Motor neuron (in vitro differentiated cells): ENCODE results near the gene C3orf20. TPM values are rescaled to one million over a fixed set of nuclear protein-coding genes. Genes with fewer than 3 reads are reported as not detected.
"Not testable (repeated sequence)": the region's sequence is repeated elsewhere in the genome, so short reads cannot be mapped to it uniquely, and the experiment has no call there.

Experiments
- ATAC-seq, 8 experiments: fragments of 200-7000 bp; cut with Tn5 transposase; replicated peaks in 6 of 8; 2 replicates each; pipeline ENCODE4 v1.8.0; 2021; ENCODE audit warnings: mild to moderate bottlenecking in 8 of 8, moderate library complexity in 8 of 8
- H3K27ac ChIP-seq, 2 donors: fragments of 250-450 bp; sonication (Bioruptor Pico); 2 replicates each; pipeline ENCODE4 v1.9.0; 2021; ENCODE audit warnings: antibody characterized with exemption in 2 of 2, mild to moderate bottlenecking in 2 of 2, moderate library complexity in 1 of 2
- H3K4me1 ChIP-seq, 2 donors: fragments of 250-450 bp; sonication (Bioruptor Pico); replicated peaks in 1 of 2; 2 replicates each; pipeline ENCODE4 v1.6.1; 2021; ENCODE audit warnings: antibody characterized with exemption in 2 of 2, mild to moderate bottlenecking in 2 of 2, moderate library complexity in 1 of 2
- H3K4me3 ChIP-seq, 5 donors: fragments of 250-450 bp; sonication (Bioruptor Pico); 2 replicates each; pipeline ENCODE4 v1.9.0; 2021; ENCODE audit warnings: antibody characterized with exemption in 5 of 5, mild to moderate bottlenecking in 5 of 5, moderate library complexity in 4 of 5
- WGBS, 10 experiments: fragments of 450-650 bp; shearing (Covaris generic); methylation state at CpG; one replicate each; pipeline ENCODE4 v1.0.0; 2022; 5-methylcytosine and 5-hydroxymethylcytosine counted together
- in situ Hi-C, 9 experiments: fragments of 400-800 bp; cut with MboI; loops; one replicate each; pipeline ENCODE4 v1.15.0; 2021; ENCODE audit warnings: low sequenced_read_pairs in 9 of 9, low pct_unique_long_range_greater_than_20kb in 2 of 9; ENCODE audit not compliant: unreplicated experiment in 9 of 9
- total RNA-seq, 8 experiments: library from RNA; unstranded; fragments of 300-600 nt; gene quantifications; 2 replicates each; pipeline versions ENCODE4 v1.2.3 to v1.2.4, GENCODE V29; 2022

C3orf20 gene
- total RNA-seq, 8 experiments from 2014 or later = 0.09 to 0.43 (median 0.21) TPM; not detected in 3

DNA sequence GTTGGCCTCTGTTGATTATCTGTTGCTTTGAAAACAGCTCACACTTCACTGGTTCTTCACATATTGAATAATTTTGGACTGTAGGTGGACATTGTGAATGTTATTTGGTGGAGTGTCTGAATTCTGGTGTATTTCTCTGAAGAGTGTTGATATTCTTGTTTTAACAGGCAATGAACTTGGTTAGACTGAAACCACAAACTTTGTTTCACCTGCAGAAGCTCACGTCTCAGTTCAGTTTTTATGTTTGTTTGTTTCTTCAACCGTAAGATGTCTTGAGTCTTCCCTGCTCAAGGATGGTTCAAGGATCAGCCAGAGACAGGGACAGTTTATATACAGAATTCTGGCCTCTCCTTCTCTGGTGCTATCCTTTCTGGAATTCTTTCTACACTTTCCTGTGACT is 43.6 kb downstream of the C3orf20 start:
- H3K27ac ChIP-seq = no peak overlapping the region
- no peak overlapping the region for H3K4me3 ChIP-seq
- 73 to 100% (median 86%) methylated on average over 1 to 2 of the region's 2 CpGs; no CpG with 5 or more reads in 4 of the 10 experiments for WGBS, 10 experiments
- ATAC-seq = no peak
- no peaks in the 10 kb centered on the region for H3K4me1 ChIP-seq
- in situ Hi-C loops = no loop called here

DNA sequence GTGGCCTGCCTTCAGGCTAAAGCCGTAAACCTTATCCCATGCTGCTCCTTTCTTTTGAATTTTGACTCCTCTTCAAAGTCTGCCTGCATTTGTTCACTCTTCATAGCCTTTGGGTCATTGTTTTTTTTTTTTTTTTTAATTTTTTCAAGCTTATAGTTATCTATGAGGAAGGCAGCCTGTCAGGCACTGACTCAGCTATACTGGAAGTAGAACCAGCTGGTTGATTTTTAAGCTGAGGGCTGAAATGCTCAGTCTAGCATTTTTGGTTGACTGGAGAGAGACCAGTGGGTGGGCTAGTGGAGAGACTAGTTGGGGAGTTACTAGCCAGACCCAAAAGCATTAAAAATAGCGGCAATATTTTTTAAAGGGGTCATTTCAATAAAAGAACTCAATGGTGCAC is 44.1 kb downstream of the C3orf20 start:
- no peaks in the 10 kb centered on the region for H3K4me1 ChIP-seq
- WGBS, 10 experiments = 21 to 100% (median 71%) methylated on average over 1 to 2 of the region's 2 CpGs; no CpG with 5 or more reads in 2 of the 10 experiments
- ATAC-seq = no peak
- H3K27ac ChIP-seq = no peak overlapping the region
- in situ Hi-C loops = no loop called here
- H3K4me3 ChIP-seq = no peak overlapping the region

DNA sequence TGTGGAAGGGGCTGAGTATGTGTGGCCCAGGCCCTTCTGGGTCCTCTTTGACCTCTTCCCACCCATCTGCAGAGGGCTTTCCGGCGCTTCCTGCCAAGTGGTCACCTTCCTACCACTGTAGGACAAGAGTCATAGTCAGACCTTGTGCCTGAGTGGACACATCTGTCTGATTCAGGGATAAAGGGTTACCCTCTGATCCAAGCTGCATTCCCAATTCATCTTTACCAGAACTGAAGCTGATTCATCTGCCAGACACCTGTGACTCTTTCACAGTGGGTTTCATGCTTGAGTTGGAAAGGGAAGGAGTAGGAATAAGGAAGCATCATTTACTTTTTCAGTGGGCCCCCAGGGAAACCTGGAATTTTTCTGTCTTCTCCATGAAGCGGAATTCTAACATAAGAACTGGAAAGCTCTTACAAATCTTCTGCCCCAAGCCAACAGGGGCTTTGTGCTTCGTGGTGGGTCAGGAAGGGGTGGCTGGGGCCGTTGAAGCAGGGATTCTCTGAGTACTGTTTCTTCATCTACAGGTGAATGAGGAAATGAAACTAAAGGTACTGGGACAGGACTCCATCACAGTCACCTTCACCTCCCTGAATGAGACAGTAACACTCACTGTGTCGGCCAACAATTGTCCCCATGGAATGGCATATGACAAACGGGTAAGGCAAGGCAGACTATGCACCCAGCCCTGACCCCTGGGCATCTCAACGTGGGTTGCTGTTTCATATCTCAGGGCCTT is 46.4 kb downstream of the C3orf20 start:
- WGBS, 10 experiments = 36 to 100% (median 65%) methylated on average over 1 to 7 of the region's 8 CpGs; no CpG with 5 or more reads in 2 of the 10 experiments
- ATAC-seq = no peak
- in situ Hi-C loops = no loop called here
- Histone ChIP-seq H3K4me3 (no peak overlapping the region), H3K27ac (no peak overlapping the region), H3K4me1 (peaks cover 0 to 9% of the 10 kb centered on the region in 2 donors)

DNA sequence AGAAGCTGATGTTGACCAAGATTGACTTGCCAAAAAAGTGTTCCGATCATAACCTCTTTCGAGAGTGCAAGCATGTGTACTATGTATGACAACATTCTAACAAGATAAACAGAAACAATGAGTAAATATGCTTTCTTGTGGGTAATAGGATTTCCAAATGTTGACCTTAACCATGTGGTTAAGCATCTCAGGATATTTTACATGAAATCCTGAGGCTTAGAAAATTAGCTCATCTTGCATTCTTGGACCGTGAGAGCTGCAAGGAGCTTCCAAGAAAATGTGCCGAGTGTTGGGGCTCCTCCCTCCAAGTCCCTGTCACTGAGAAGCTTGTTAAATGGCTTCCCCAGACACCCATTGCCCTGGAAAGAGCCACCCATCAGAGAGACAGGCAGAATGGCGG is 50.1 kb downstream of the C3orf20 start:
- in situ Hi-C loops = no loop called here
- WGBS, 10 experiments = 0 to 100% (median 64%) methylated on average over 1 to 4 of the region's 5 CpGs; no CpG with 5 or more reads in 2 of the 10 experiments
- Histone ChIP-seq H3K4me1 (peaks cover 0 to 9% of the 10 kb centered on the region in 2 donors), H3K4me3 (no peak overlapping the region), H3K27ac (no peak overlapping the region)
- ATAC-seq = peak in 3 of 8 experiments; percentile 58 to 96 (median 95)

DNA sequence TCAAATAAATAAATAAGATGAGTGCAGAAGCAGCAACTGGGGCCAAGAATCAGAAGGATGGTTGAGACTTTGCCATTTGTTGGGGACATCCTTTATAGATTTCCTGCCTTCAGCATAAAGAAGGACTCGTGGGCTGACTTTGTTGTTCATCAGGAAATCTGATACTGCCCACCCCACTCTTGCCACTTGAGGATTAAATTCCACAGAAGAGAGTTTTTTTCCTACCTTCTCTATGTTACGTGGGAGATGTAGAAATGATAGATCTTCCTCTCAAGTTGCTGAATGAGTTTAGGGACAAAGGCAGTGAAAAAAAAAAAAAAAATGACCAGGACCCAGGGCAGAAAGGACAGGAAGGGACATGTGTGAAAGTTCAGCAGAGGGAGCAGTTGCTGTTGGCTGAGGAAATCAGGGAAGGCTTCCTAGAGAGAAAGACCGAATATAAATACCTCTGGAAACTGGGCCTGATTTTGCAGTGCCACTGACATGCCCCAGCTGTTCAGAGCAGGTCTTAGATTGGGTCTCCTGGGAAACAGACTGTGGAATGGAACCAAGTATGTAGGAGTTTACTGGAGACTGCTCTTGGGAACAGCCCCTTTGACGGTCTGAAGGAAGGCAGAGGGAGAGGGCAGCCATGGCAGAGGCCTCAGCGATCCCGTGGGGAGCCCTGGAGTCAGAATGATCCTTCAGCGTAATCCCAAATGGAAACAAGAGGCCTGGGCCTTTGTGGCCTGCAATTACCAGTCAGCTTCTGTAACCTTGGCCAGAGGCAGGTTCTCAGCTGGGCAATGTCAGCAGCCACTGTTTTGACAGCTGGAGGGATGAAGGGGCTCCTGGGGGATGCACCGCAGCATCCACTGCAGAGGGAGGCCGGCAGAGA is 50.9 kb downstream of the C3orf20 start:
- peak in 4 of 8 experiments; percentile 28 to 98 (median 63) for ATAC-seq
- H3K4me3 ChIP-seq = no peak overlapping the region
- H3K4me1 ChIP-seq = peaks cover 0 to 9% of the 10 kb centered on the region in 2 donors
- 48 to 90% (median 63%) methylated on average over 1 to 8 of the region's 9 CpGs for WGBS, 10 experiments
- in situ Hi-C loops = no loop called here
- peak overlapping the region in 1 of 2 donors; percentile 67 for H3K27ac ChIP-seq

DNA sequence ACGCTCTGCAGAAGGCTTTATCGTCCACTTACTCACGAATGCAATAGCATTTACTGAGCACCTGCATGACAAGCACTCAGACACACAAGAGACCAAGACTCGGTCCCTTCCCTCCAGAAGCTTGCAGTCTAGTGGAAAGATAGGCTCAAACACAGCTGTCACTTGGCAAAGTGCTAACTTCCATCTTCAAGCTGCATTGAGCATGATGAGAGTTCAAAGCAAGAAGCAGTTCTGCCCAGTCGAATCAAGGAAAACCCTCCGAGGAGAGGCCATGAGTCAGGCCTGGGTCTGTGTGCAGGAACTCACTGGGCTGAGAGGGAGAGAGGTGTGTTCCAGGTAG is 51.5 kb downstream of the C3orf20 start:
- no peak for ATAC-seq
- 46 to 100% (median 90%) methylated on average over 2 to 5 of the region's 6 CpGs; no CpG with 5 or more reads in 7 of the 10 experiments for WGBS, 10 experiments
- in situ Hi-C loops = no loop called here
- Histone ChIP-seq H3K4me3 (no peak overlapping the region), H3K4me1 (peaks cover 0 to 9% of the 10 kb centered on the region in 2 donors), H3K27ac (peak overlapping the region in 1 of 2 donors; percentile 67)

DNA sequence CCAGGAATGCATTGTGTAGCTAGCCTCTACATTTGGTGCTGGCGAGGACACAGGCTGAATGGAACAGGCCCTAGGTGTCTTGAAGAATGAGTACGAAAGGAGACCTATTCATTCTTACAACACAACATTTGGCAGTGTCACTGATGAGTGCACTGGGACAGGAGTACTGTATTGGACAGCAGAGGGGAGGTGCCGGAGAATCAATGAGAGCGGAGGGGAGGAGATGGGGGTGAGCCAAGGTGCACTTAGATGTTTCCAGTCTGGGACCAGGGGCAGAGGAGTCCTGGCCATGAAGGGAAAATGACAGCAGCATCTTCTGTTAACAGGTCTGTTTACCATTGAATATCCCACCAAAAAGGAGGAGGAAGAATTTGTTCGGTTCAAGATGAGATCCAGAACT is 53.2 kb downstream of the C3orf20 start:
- WGBS, 10 experiments = 40 to 100% (median 86%) methylated on average over 1 to 4 of the region's 5 CpGs; no CpG with 5 or more reads in 3 of the 10 experiments
- Histone ChIP-seq H3K4me3 (no peak overlapping the region), H3K27ac (no peak overlapping the region), H3K4me1 (peaks cover 0 to 9% of the 10 kb centered on the region in 2 donors)
- no peak for ATAC-seq
- in situ Hi-C loops = no loop called here

DNA sequence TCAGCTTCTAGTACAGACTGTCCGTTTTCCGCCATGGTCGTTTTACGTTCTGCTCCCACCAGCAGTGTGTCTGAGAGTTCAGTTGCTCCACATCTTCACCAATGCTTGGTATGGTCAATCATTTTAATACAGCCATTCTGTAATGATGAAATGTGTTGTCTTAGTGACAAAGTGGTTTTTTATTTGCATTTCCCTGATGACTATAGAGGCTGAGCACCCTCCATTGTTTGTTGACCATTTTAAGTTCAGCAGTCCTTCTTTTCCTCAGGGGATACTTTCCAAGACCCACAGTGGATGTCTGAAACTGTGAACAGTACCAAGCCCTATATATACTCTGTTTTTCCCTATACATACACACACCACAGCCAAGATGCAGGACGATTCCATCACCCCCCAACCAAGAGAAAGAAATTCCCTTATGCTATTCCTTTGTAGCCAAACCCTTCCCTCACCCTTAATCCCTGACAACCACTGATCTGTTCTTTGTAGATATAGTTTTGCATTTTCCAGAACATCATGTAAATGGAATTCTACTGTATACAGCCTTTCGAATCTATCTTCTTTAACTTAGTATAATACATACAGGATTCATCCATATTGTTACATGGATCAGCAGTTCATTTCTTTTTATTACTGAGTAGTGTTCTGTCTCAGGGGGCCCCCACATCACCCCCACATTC is 55.9 kb downstream of the C3orf20 start:
- no peak overlapping the region for H3K4me3 ChIP-seq
- H3K4me1 ChIP-seq = peaks cover 0 to 4% of the 10 kb centered on the region in 2 donors
- in situ Hi-C loops = no loop called here
- peak in 1 of 8 experiments; percentile 72 for ATAC-seq
- WGBS, 10 experiments = 0 to 91% (median 71%) methylated on average over 1 to 5 of the region's 6 CpGs
- no peak overlapping the region for H3K27ac ChIP-seq

DNA sequence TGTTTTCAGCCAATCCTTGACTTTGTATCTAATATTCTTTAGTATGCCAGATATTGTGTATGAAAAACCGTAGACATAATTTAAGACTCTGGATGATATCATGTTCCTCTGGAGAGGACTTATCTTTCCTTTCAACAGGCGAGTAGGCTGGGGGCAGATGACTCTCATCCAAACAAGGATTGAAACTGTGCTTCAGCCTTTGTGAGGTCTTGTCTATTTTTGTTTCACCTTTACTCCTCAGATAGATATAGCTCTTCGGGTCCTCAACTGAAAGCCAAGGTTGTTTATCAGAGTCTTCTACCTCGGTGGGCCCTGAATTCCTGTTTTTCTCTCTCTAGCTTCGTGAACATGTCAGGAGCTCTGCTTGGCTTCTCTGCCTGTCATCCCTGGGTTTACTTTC is 66.0 kb downstream of the C3orf20 start:
- H3K27ac ChIP-seq = no peak overlapping the region
- in situ Hi-C loops = no loop called here
- no peak for ATAC-seq
- WGBS, 10 experiments = 12 to 82% (median 55%) methylated on average over 2 to 5 of the region's 5 CpGs
- no peak overlapping the region for H3K4me3 ChIP-seq
- H3K4me1 ChIP-seq = no peaks in the 10 kb centered on the region

DNA sequence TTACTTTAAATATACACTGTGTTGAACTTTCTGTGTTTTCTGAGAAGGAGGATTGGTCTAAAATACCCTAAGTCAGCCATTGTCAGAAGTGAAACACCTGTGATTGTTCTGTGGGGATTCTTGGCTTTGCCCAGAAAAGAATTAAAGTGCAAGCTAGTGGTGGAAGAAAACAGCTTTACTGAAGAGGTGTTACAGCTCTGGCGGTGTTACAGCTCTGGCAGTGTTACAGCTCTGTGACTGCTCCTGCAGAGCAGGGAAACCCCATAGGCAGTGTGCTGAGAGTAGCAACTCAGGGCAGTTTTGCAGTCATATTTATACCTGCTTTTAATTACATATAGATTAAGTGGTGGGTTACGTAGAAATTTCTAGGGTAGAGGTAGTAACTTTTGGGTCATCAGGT is 66.6 kb downstream of the C3orf20 start:
- H3K4me1 ChIP-seq = no peaks in the 10 kb centered on the region
- no peak for ATAC-seq
- H3K27ac ChIP-seq = no peak overlapping the region
- 8 to 100% (median 86%) methylated on average over 1 to 2 of the region's 2 CpGs; no CpG with 5 or more reads in 3 of the 10 experiments for WGBS, 10 experiments
- in situ Hi-C loops = no loop called here
- H3K4me3 ChIP-seq = no peak overlapping the region

DNA sequence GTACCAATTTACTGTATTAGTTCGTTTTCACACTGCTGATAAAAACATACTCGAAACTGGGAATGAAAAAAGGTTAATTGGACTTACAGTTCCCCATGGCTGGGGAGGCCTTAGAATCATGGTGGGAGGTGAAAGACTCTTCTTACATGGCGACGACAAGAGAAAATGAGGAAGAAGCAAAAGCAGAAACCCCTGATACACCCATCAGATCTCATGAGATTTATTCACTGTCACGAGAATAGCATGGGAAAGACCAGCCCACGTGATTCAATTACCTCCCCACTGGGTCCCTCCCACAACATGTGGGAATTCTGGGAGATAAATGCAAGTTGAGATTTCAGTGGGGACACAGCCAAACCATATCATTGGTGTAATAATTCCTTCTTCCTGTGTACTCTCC is 69.6 kb downstream of the C3orf20 start:
- in situ Hi-C loops = no loop called here
- Histone ChIP-seq H3K4me3 (no peak overlapping the region), H3K27ac (no peak overlapping the region), H3K4me1 (no peaks in the 10 kb centered on the region)
- 11 to 88% (median 62%) methylated on average over 3 to 6 of the region's 6 CpGs; no CpG with 5 or more reads in 4 of the 10 experiments for WGBS, 10 experiments
- no peak for ATAC-seq

DNA sequence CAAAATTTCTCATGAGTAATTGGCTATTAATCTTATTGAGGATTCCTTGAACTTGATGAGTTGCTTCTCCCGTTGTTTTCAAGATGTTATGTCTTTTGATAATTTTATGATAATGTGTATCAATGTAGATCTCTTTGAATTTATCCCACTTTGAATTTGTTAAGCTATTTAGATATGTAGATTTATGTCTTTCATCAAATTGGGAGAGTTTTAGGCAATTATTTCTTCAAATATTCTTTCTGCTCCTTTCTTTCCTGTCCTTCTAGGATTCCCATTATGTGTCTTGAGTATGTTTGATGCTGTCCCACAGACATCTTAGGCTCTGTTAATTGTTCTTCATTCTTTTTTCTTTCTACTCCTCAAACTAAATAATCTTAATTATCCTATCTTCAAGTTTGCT is 75.7 kb downstream of the C3orf20 start:
- WGBS, 10 experiments = 0 to 89% (median 56%) methylated on average over 1 of the region's 1 CpG; no CpG with 5 or more reads in 2 of the 10 experiments
- H3K4me3 ChIP-seq = no peak overlapping the region
- H3K27ac ChIP-seq = no peak overlapping the region
- in situ Hi-C loops = no loop called here
- no peaks in the 10 kb centered on the region for H3K4me1 ChIP-seq
- no peak for ATAC-seq

DNA sequence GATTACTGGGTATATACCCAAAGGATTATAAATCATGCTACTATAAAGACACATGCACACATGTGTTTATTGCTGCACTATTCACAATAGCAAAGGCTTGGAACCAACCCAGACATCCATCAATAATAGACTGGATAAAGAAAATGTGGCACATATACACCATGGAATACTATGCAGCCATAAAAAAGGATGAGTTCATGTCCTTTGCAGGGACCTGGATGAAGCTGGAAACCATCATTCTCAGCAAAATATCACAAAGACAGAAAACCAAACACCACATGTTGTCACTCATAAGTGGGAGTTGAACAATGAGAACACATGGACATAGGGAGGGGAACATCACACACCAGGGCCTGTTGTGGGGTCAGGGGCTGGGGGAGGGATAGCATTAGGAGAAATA is 78.0 kb downstream of the C3orf20 start:
- H3K4me1 ChIP-seq, ATAC-seq, H3K4me3 ChIP-seq, in situ Hi-C loops, H3K27ac ChIP-seq: not testable (repeated sequence)
